NB4 (cell line): ENCODE data around the gene FBXO31.

Experiments used
- DNase-seq: peaks from one replicate; pipeline ENCODE4 v3.0.0; 2010; ENCODE audit warnings: low read depth
- H3K4me3 ChIP-seq: one replicate; pipeline ENCODE4 v1.5.1; 2011; ENCODE audit warnings: mild to moderate bottlenecking, low read depth, low read length, moderate library complexity
- MYC ChIP-seq: IDR thresholded peaks from 2 replicates; pipeline ENCODE4 v1.6.1; 2011; ENCODE audit warnings: low read depth, low read length
- POLR2A ChIP-seq: IDR thresholded peaks from 2 replicates; pipeline ENCODE4 v1.6.1; 2011; ENCODE audit warnings: mild to moderate bottlenecking; ENCODE audit not compliant: insufficient read length; ENCODE audit errors: extremely low read depth
- TF ChIP-seq, protein P1 (sequence below): IDR thresholded peaks from one replicate; pipeline ENCODE4 v1.5.1; 2012; ENCODE audit warnings: low read depth, low read length
- TF ChIP-seq, protein P2 (sequence below): IDR thresholded peaks from 2 replicates; pipeline ENCODE4 v1.6.1; 2011; ENCODE audit warnings: low read depth, low read length

FBXO31 gene

DNA sequence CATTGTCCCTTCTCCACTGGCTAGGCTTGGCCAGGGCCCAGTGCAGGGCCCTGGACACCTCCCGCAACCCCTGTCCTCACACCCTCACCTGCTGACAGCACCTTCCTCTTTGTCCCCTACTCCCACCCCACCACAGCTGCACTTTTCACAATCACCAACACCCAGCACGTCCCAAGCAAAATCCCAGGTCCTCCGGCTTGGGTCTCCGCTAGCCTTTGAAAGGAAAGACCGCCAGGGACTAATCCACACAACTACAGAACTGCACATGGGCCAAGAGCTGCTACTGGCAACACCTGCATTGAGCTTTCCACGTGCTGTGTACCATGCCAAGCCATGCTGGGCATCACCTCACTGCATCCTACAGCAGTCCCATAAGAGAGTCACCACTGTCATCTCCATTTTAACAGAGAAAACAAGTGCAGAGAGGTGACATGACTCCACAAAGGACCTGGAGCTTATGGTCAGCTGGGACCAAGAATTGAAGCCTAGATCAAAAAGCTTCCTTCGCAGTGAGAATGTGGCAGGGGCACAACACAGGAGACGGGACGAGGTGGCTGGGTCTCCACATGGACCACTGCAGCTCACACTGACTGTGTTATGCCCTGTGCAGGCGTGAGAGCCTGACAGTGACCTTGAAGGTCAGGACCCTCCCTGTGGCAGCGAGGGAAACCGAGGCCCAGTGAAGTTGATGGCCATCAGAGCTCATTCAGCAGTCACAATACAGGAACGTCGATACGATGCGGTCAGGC, 22.5 kb downstream of the FBXO31 start:
- DNase-seq = no peak
- TF ChIP-seq, protein P1, sequence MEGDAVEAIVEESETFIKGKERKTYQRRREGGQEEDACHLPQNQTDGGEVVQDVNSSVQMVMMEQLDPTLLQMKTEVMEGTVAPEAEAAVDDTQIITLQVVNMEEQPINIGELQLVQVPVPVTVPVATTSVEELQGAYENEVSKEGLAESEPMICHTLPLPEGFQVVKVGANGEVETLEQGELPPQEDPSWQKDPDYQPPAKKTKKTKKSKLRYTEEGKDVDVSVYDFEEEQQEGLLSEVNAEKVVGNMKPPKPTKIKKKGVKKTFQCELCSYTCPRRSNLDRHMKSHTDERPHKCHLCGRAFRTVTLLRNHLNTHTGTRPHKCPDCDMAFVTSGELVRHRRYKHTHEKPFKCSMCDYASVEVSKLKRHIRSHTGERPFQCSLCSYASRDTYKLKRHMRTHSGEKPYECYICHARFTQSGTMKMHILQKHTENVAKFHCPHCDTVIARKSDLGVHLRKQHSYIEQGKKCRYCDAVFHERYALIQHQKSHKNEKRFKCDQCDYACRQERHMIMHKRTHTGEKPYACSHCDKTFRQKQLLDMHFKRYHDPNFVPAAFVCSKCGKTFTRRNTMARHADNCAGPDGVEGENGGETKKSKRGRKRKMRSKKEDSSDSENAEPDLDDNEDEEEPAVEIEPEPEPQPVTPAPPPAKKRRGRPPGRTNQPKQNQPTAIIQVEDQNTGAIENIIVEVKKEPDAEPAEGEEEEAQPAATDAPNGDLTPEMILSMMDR = no peak
- TF ChIP-seq POLR2A (no peak), MYC (no peak)
- TF ChIP-seq, protein P2, sequence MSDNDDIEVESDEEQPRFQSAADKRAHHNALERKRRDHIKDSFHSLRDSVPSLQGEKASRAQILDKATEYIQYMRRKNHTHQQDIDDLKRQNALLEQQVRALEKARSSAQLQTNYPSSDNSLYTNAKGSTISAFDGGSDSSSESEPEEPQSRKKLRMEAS = no peak
- no peak overlapping the region for H3K4me3 ChIP-seq

DNA sequence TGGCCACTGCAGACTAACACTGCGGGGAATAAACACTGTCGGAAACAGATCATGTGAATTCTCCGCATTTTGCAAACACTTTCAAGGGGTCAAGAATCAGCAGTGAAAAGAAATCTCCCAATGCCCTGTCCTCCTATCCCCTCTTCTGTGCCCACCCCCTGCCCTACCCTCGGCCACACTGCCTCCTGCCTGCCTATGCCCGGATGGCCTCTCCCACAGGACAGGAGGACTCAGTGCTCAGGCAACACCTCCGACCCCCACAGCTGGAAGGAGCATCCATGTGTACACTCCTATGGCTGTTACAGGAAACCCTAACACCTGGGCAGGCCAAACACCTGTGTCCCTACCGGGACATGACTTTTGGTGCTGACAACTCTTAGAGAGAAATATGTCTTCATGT, 24.5 kb downstream of the FBXO31 start:
- TF ChIP-seq, protein P1 = no peak
- TF ChIP-seq, protein P2 = no peak
- TF ChIP-seq POLR2A (no peak), MYC (no peak)
- H3K4me3 ChIP-seq = no peak overlapping the region
- no peak for DNase-seq

DNA sequence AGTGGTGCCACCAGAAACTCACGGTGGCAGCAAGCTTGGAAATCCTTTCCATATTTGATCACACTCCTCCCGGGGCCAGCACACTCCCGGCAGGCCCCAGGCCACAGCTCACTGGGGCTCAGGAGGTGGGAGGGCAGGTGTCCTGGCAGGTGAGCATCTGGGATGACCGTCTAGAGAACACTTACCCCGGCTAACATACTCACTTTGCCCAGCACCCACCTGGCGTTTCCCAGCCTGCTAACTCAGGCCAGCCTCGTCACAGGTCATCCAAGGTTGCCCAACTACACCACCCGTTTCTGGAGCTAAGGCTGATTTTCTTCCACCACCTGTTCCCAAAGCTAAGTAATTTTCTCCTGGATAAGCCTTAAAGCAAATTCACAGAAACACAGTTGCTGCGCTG, 24.9 kb downstream of the FBXO31 start:
- TF ChIP-seq, protein P1 = no peak
- TF ChIP-seq POLR2A (no peak), MYC (no peak)
- TF ChIP-seq, protein P2 = no peak
- DNase-seq = no peak
- no peak overlapping the region for H3K4me3 ChIP-seq

DNA sequence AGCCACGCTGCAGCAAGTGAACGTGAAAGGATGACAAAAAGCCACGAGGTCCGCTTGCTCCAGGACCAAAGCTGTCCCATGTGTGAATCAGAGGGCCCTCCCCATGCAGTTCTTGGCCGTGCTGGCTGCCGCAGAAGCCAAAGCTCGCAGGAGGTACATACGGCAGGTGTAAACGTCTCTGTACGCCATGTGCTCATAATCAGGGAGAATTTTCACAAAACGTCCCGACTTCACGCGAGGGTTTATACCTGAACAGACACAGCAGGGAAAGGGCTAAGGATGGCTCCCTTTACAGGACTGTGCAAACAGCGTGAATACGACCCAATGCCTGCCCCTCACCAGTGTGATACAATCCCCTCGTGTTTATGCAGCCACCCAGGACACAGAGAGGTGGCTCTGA, 25.3 kb downstream of the FBXO31 start:
- H3K4me3 ChIP-seq = no peak overlapping the region
- TF ChIP-seq POLR2A (no peak), MYC (no peak)
- TF ChIP-seq, protein P2 = no peak
- TF ChIP-seq, protein P1 = no peak
- no peak for DNase-seq

DNA sequence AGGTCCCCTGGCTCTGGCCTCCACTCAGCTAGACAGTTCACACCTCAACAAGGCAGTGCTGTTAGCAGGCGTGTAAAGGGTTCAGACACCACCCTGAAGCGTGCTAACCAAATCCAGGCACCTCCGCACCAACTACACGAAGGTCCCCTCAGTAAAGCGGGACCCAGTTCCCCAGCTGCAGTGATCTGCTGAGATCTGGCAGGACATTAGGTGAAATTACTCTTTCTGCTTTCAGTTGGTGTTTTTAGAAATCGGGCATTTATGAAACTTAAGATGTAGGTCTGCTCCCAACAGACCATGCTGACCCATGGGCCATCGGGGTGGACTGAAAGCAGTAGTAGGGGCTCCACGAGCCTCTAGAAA, 27.1 kb downstream of the FBXO31 start:
- DNase-seq = no peak
- no peak for TF ChIP-seq POLR2A
- no peak for TF ChIP-seq MYC
- TF ChIP-seq, protein P1 = no peak
- TF ChIP-seq, protein P2 = no peak
- no peak overlapping the region for H3K4me3 ChIP-seq
